HCT116 (cell line): ENCODE results near the gene TPD52L1.

Experiments used
- CEBPB ChIP-seq: IDR thresholded peaks from 2 replicates; pipeline ENCODE4 v1.6.1; 2012; ENCODE audit warnings: low read depth
- EGR1 ChIP-seq: IDR thresholded peaks from 2 replicates; pipeline ENCODE4 v1.6.1; 2012; ENCODE audit warnings: low read depth
- EZH2 ChIP-seq: fragments of 200-600 bp; sonication (generic); IDR thresholded peaks from 2 replicates; pipeline ENCODE4 v1.6.1; 2017; ENCODE audit warnings: antibody characterized with exemption, mixed run types
- EZH2phosphoT487 ChIP-seq: fragments of 200-600 bp; IDR thresholded peaks from 2 replicates; pipeline ENCODE4 v1.6.1; 2018; ENCODE audit warnings: antibody characterized with exemption, borderline replicate concordance
- JUND ChIP-seq: IDR thresholded peaks from 2 replicates; pipeline ENCODE4 v1.6.1; 2012
- MAX ChIP-seq: IDR thresholded peaks from 2 replicates; pipeline ENCODE4 v1.6.1; 2012
- POLR2A ChIP-seq: IDR thresholded peaks from 2 replicates; pipeline ENCODE4 v1.7.0; 2011; ENCODE audit warnings: borderline replicate concordance; ENCODE audit not compliant: insufficient read depth, insufficient read length; ENCODE audit errors: extremely low read depth
- RAD21 ChIP-seq: IDR thresholded peaks from 2 replicates; pipeline ENCODE4 v1.6.1; 2012; ENCODE audit warnings: low read depth, mild to moderate bottlenecking
- SP1 ChIP-seq: IDR thresholded peaks from 2 replicates; pipeline ENCODE4 v1.6.1; 2012; ENCODE audit warnings: low read depth
- TF ChIP-seq, protein P1 (sequence below), 3 experiments: fragments of 200-600 bp in 1 of 3; sonication (generic) in 1 of 3; IDR thresholded peaks in 2 of 3; conservative IDR thresholded peaks in 1 of 3; 2 replicates each; pipeline ENCODE4 v1.5.1; 2012 to 2017; ENCODE audit warnings: low read depth in 2 of 3, low read length in 2 of 3, antibody characterized with exemption in 1 of 3, borderline replicate concordance in 1 of 3, control low read depth in 1 of 3, mild to moderate bottlenecking in 1 of 3, mixed read lengths in 1 of 3, mixed run types in 1 of 3, moderate library complexity in 1 of 3; ENCODE audit not compliant: insufficient read depth in 1 of 3

DNA sequence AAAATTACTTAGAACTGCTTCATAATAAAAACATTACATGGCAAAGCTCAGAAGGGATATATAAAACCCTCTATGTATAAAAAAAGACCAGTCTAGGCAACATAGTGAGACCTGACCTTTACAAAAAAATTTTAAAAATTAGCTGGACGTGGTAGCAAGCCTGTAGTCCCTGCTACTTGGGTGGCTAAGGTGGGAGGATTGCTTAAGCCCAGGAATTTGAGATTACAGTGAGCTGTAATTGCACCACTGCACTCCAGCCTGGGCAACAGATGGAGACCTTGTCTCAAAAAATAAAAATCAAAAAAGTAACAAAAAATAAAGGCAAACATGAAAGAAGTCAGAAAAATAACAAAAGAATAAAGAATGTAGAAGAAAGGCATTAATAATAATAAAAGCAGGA is 21.5 kb upstream of the TPD52L1 start:
- no peak for TF ChIP-seq RAD21
- no peak for TF ChIP-seq SP1
- no peak for TF ChIP-seq MAX
- TF ChIP-seq, protein P1, sequence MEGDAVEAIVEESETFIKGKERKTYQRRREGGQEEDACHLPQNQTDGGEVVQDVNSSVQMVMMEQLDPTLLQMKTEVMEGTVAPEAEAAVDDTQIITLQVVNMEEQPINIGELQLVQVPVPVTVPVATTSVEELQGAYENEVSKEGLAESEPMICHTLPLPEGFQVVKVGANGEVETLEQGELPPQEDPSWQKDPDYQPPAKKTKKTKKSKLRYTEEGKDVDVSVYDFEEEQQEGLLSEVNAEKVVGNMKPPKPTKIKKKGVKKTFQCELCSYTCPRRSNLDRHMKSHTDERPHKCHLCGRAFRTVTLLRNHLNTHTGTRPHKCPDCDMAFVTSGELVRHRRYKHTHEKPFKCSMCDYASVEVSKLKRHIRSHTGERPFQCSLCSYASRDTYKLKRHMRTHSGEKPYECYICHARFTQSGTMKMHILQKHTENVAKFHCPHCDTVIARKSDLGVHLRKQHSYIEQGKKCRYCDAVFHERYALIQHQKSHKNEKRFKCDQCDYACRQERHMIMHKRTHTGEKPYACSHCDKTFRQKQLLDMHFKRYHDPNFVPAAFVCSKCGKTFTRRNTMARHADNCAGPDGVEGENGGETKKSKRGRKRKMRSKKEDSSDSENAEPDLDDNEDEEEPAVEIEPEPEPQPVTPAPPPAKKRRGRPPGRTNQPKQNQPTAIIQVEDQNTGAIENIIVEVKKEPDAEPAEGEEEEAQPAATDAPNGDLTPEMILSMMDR (IDR thresholded peaks at IDR 0.05 in 2 of 3, conservative IDR thresholded peaks at IDR 0.05 in 1 of 3; ENCODE audit: borderline replicate concordance in 1 of 3, insufficient read depth in 1 of 3, low read depth in 2 of 3, low read length in 2 of 3) = no peak
- no peak for TF ChIP-seq EZH2
- no peak for TF ChIP-seq CEBPB
- no peak for TF ChIP-seq EGR1
- TF ChIP-seq POLR2A = no peak
- no peak for TF ChIP-seq JUND
- no peak for TF ChIP-seq EZH2phosphoT487
